ENCODE results near the gene ATP6AP1.

- TF ChIP-seq CTCF (IDR thresholded peaks at IDR 0.05) (no peak), EZH2 (IDR thresholded peaks at IDR 0.05; ENCODE audit: borderline replicate concordance, insufficient read depth, low read depth, low read length, poor library complexity, severe bottlenecking) (no peak)
Measured at GRCh38 chrX:154409222-154409871, 19.1 kb upstream of the ATP6AP1 start, which contains the start of gene DNASE1L1.
